HL-60 (cell line): ENCODE results near the gene GALNS.

Experiments
- DNase-seq, 2 experiments: peaks; one replicate each; pipeline ENCODE4 v3.0.0-alpha.2; 2010 to 2020; ENCODE audit warnings: low read depth in 1 of 2, low spot score in 1 of 2
- H3K27ac ChIP-seq: fragments of 250-450 bp; sonication (Bioruptor Pico); replicated peaks from 2 replicates; pipeline ENCODE4 v1.5.1; 2020; ENCODE audit warnings: mild to moderate bottlenecking, moderate library complexity
- H3K27me3 ChIP-seq: fragments of 250-450 bp; sonication (Bioruptor Pico); 2 replicates; pipeline ENCODE4 v1.5.1; 2021; ENCODE audit warnings: mild to moderate bottlenecking, moderate library complexity; ENCODE audit not compliant: insufficient read depth, poor library complexity, severe bottlenecking
- H3K4me3 ChIP-seq: replicated peaks from 2 replicates; pipeline ENCODE4 v1.5.1; 2011; ENCODE audit warnings: mild to moderate bottlenecking, control low read depth, low read length; ENCODE audit not compliant: insufficient read depth
- GABPA ChIP-seq: IDR thresholded peaks from 2 replicates; pipeline ENCODE4 v1.6.1; 2012; ENCODE audit warnings: low read depth
- POLR2AphosphoS5 ChIP-seq: IDR thresholded peaks from 2 replicates; pipeline ENCODE4 v1.6.1; 2012; ENCODE audit warnings: low read depth
- SPI1 ChIP-seq: IDR thresholded peaks from 2 replicates; pipeline ENCODE4 v1.6.1; 2012; ENCODE audit warnings: low read depth, mild to moderate bottlenecking, borderline replicate concordance
- TF ChIP-seq, protein P1 (sequence below): IDR thresholded peaks from 2 replicates; pipeline ENCODE4 v1.6.1; 2012; ENCODE audit warnings: low read depth; ENCODE audit not compliant: insufficient replicate concordance
- TF ChIP-seq, protein P2 (sequence below): IDR thresholded peaks from one replicate; pipeline ENCODE4 v1.5.1; 2011; ENCODE audit warnings: low read length, control low read depth, inconsistent platforms; ENCODE audit not compliant: insufficient read depth

The GALNS gene

DNA sequence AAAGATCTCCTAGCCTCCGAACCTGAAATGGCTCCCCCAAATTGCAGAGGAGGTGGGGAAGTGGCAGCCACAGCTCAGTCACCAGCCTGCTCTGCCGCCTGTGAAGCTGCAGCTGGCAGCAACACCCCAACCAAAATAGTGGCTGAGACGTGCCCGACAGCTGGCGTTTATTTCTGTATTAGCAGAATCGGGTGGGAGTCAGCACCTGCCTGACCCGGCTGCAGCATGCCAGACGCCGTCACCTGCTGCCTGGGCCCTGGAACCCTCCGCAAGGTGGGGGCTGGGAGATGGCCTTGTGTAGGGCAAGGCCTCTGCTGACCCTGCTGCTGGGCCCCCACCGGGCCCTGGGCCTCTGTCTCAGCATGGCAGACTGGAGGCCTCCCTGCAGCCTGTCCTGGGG, 27.2 kb upstream of the GALNS start:
- TF ChIP-seq SPI1 (no peak), POLR2AphosphoS5 (no peak), GABPA (no peak)
- TF ChIP-seq, protein P1, sequence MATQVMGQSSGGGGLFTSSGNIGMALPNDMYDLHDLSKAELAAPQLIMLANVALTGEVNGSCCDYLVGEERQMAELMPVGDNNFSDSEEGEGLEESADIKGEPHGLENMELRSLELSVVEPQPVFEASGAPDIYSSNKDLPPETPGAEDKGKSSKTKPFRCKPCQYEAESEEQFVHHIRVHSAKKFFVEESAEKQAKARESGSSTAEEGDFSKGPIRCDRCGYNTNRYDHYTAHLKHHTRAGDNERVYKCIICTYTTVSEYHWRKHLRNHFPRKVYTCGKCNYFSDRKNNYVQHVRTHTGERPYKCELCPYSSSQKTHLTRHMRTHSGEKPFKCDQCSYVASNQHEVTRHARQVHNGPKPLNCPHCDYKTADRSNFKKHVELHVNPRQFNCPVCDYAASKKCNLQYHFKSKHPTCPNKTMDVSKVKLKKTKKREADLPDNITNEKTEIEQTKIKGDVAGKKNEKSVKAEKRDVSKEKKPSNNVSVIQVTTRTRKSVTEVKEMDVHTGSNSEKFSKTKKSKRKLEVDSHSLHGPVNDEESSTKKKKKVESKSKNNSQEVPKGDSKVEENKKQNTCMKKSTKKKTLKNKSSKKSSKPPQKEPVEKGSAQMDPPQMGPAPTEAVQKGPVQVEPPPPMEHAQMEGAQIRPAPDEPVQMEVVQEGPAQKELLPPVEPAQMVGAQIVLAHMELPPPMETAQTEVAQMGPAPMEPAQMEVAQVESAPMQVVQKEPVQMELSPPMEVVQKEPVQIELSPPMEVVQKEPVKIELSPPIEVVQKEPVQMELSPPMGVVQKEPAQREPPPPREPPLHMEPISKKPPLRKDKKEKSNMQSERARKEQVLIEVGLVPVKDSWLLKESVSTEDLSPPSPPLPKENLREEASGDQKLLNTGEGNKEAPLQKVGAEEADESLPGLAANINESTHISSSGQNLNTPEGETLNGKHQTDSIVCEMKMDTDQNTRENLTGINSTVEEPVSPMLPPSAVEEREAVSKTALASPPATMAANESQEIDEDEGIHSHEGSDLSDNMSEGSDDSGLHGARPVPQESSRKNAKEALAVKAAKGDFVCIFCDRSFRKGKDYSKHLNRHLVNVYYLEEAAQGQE, result no peak
- TF ChIP-seq, protein P2, sequence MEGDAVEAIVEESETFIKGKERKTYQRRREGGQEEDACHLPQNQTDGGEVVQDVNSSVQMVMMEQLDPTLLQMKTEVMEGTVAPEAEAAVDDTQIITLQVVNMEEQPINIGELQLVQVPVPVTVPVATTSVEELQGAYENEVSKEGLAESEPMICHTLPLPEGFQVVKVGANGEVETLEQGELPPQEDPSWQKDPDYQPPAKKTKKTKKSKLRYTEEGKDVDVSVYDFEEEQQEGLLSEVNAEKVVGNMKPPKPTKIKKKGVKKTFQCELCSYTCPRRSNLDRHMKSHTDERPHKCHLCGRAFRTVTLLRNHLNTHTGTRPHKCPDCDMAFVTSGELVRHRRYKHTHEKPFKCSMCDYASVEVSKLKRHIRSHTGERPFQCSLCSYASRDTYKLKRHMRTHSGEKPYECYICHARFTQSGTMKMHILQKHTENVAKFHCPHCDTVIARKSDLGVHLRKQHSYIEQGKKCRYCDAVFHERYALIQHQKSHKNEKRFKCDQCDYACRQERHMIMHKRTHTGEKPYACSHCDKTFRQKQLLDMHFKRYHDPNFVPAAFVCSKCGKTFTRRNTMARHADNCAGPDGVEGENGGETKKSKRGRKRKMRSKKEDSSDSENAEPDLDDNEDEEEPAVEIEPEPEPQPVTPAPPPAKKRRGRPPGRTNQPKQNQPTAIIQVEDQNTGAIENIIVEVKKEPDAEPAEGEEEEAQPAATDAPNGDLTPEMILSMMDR, result no peak

DNA sequence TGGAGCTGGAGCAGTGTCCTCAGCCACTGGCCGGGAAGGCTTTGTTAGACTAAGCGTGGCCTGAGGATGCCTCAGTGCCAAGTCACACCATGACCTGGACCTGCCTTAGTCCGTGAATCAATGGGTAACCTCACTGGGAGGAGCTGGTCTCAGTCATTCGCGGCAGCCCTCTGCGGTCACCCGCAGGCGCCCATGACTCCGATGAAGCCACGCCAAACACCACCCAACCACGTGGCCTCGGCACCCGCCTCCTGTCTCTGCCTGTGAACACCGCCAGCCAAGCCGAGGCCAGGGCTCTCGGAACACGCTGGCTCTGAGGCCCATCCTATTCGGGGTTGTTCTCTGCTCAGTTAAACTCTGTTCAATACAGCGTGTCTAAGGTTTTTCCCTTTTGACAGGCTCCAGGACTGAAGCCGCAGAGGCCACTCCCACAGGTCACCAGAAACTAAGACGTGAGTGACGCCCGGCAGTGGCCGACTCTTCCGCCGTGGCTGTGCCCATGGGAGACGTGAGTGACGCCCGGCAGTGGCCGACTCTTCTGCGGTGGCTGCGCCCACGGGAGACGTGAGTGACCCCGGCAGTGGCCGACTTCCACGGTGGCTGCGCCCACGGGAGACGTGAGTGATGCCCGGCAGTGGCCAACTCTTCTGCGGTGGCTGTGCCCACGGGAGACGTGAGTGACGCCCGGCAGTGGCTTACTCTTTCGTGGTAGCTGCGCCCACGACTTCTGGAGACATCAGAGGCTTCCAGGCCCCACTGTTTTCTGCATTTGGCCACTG, 26.6 kb upstream of the GALNS start:
- no peak overlapping the region for H3K27ac ChIP-seq

More for the DNA sequence above, 27.2 kb upstream of the GALNS start:
- H3K27me3 ChIP-seq, result no peaks in the 10 kb centered on the region
- DNase-seq, result no peak
- H3K27ac ChIP-seq, result no peak overlapping the region
- no peak overlapping the region for H3K4me3 ChIP-seq

DNA sequence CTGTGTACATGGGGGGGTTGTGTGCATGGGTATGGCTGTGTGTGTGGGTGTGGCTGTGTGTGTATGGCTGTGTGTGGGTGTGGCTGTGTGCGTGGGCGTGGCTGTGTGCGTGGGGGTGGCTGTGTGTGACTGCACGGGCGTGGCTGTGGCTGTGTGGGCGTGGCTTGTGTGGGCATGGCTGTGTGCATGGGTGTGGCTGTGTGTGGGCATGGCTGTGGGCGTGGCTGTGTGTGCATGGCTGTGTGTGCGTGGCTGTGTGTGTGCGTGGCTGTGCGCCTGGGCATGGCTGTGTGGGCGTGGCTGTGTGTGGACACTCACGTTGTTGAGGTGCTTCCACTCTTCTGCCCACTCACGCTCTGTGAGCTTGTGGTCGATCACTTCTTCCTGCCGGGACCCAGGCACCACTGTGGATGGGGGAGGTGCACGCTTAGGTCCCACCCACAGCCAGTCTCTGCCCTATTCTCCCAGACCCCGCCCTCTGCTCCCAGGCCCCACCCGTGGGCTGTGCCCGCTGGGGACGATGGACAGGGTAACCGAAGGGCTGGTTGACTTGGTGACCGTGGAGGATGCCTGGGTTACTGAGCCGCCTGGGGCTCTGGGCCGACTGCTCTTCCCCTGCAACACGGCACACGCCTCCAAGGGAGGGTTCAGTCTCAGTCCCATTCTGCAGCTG, 25.7 kb upstream of the GALNS start:
- DNase-seq, result peak in 1 of 2 experiments; percentile 2
- Histone ChIP-seq H3K27ac (no peak overlapping the region), H3K27me3 (no peaks in the 10 kb centered on the region), H3K4me3 (no peak overlapping the region)
- no peak for TF ChIP-seq GABPA
- TF ChIP-seq POLR2AphosphoS5, result 0 out of 2 replicates have a peak, but pooled peaks have one; percentile 20

More for the DNA sequence above, 26.6 kb upstream of the GALNS start:
- TF ChIP-seq POLR2AphosphoS5 (no peak), GABPA (no peak), SPI1 (no peak)
- TF ChIP-seq, protein P2, result no peak
- TF ChIP-seq, protein P1, result no peak
- no peak for DNase-seq
- Histone ChIP-seq H3K4me3 (no peak overlapping the region), H3K27me3 (no peaks in the 10 kb centered on the region)

DNA sequence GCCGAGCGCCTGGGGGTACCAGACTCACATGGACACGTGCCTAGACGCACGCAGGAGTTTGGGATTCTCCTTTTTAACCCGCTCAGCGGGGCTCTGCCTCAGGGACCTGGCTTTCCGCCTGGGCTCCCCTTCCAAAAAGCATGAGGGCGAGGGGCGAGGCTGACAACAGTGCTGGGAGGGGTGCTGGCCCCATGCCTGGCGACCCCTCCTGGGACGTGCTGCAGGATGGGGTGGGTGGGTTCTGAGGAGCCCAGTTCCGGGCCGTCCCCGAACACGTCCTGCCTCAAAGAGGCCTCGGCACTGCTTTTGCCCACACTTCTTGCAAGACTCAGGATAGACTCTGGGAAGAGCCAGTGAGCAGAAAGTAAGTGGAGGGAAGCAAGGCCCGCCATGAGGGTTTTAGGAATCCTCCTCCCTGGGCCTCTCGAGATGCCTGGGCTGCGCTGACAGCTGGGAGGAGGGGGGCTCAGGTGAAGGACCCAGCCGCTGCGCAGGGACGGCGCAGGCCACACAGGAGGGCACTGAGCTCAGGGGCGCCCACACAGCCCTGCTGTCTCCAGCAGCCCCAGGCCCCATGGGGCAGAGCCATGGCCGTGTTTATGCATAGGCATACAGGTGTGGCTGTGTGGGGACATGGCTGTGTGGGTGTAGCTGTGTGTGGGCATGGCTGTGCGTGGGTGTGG, 25.1 kb upstream of the GALNS start:
- TF ChIP-seq GABPA (no peak), POLR2AphosphoS5 (no peak), SPI1 (no peak)
- TF ChIP-seq, protein P1, result no peak
- TF ChIP-seq, protein P2, result no peak
- DNase-seq, result no peak
- no peak overlapping the region for H3K27ac ChIP-seq
- no peaks in the 10 kb centered on the region for H3K27me3 ChIP-seq
- H3K4me3 ChIP-seq, result no peak overlapping the region
